Transverse colon (tissue), 3 donors: Measurements from ENCODE around the gene PLPPR3.

ENCODE experiments used
- POLR2A ChIP-seq: fragments of 450-650 bp; IDR thresholded peaks from one replicate; pipeline ENCODE4 v1.6.1; 2016; ENCODE audit warnings: antibody characterized with exemption, mild to moderate bottlenecking, moderate library complexity
- TF ChIP-seq, protein P1 (sequence below), 5 experiments: fragments of 200-600 bp in 3 of 5; fragments of 450-650 bp in 2 of 5; sonication (generic) in 3 of 5; IDR thresholded peaks; 1 replicate in 2 of 5; 2 replicates in 3 of 5; pipeline ENCODE4 v1.5.1; 2016 to 2017; ENCODE audit warnings: antibody characterized with exemption in 5 of 5, inconsistent platforms in 3 of 5, mild to moderate bottlenecking in 2 of 5, moderate library complexity in 1 of 5

- no peak for TF ChIP-seq POLR2A
- TF ChIP-seq, protein P1, sequence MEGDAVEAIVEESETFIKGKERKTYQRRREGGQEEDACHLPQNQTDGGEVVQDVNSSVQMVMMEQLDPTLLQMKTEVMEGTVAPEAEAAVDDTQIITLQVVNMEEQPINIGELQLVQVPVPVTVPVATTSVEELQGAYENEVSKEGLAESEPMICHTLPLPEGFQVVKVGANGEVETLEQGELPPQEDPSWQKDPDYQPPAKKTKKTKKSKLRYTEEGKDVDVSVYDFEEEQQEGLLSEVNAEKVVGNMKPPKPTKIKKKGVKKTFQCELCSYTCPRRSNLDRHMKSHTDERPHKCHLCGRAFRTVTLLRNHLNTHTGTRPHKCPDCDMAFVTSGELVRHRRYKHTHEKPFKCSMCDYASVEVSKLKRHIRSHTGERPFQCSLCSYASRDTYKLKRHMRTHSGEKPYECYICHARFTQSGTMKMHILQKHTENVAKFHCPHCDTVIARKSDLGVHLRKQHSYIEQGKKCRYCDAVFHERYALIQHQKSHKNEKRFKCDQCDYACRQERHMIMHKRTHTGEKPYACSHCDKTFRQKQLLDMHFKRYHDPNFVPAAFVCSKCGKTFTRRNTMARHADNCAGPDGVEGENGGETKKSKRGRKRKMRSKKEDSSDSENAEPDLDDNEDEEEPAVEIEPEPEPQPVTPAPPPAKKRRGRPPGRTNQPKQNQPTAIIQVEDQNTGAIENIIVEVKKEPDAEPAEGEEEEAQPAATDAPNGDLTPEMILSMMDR (IDR thresholded peaks at IDR 0.05): no peak
Measured at GRCh38 chr19:803099-803561, 18.6 kb downstream of the PLPPR3 start.
